GM23338 (cell line): ENCODE measurements around the gene ITGAV. TPM values are rescaled to one million over a fixed set of nuclear protein-coding genes. Genes with fewer than 3 reads are reported as not detected.
A peak's percentile ranks its signal among the peaks of the same experiment; 100 is the strongest.

Source experiments
- ATAC-seq: fragments of 200-7000 bp; cut with Tn5 transposase; 3 replicates; pipeline ENCODE4 v1.9.1; 2020
- DNase-seq: peaks from one replicate; pipeline ENCODE4 v3.0.0-alpha.2; 2015; ENCODE audit warnings: low spot score
- H2AFZ ChIP-seq: fragments of 200-600 bp; sonication (generic); 2 replicates; pipeline ENCODE4 v1.8.0; 2016; ENCODE audit warnings: antibody characterized with exemption, mild to moderate bottlenecking, moderate library complexity
- H3F3A ChIP-seq: fragments of 200-600 bp; sonication (generic); replicated peaks from 2 replicates; pipeline ENCODE4 v1.8.0; 2017; ENCODE audit warnings: antibody characterized with exemption, mixed run types, low read depth
- H3K27ac ChIP-seq: fragments of 200-600 bp; sonication (generic); 2 replicates; pipeline ENCODE4 v1.6.1; 2016; ENCODE audit warnings: low read depth
- H3K27me3 ChIP-seq: fragments of 200-600 bp; sonication (generic); 2 replicates; pipeline ENCODE4 v1.8.0; 2016; ENCODE audit warnings: mild to moderate bottlenecking, mixed run types, moderate library complexity; ENCODE audit not compliant: insufficient read depth
- H3K36me3 ChIP-seq: fragments of 200-600 bp; sonication (generic); 2 replicates; pipeline ENCODE4 v1.8.0; 2016; ENCODE audit warnings: mild to moderate bottlenecking; ENCODE audit not compliant: insufficient read depth
- H3K4me1 ChIP-seq: fragments of 200-600 bp; sonication (generic); 2 replicates; pipeline ENCODE4 v1.8.0; 2016; ENCODE audit warnings: mild to moderate bottlenecking, moderate library complexity; ENCODE audit not compliant: insufficient read depth
- H3K4me2 ChIP-seq: fragments of 200-600 bp; sonication (generic); 2 replicates; pipeline ENCODE4 v1.7.1; 2017; ENCODE audit warnings: mixed run types
- H3K4me3 ChIP-seq: fragments of 200-600 bp; sonication (generic); 2 replicates; pipeline ENCODE4 v1.6.1; 2016; ENCODE audit warnings: mixed run types
- H3K79me2 ChIP-seq: fragments of 200-600 bp; sonication (generic); replicated peaks from 2 replicates; pipeline ENCODE4 v1.8.0; 2017; ENCODE audit warnings: mild to moderate bottlenecking; ENCODE audit not compliant: insufficient read depth
- H3K9me2 ChIP-seq: fragments of 200-600 bp; sonication (generic); 2 replicates; pipeline ENCODE4 v1.8.0; 2017; ENCODE audit not compliant: insufficient read depth
- H4K20me1 ChIP-seq: fragments of 200-600 bp; sonication (generic); replicated peaks from 2 replicates; pipeline ENCODE4 v1.8.0; 2017; ENCODE audit warnings: mild to moderate bottlenecking; ENCODE audit not compliant: insufficient read depth
- H3K27ac Mint-ChIP-seq: 2 replicates; pipeline ENCODE4 v1.8.0; 2020; ENCODE audit warnings: inconsistent platforms, mild to moderate bottlenecking, moderate library complexity, mixed read lengths
- H3K27me3 Mint-ChIP-seq: 3 replicates; pipeline ENCODE4 v1.8.0; 2022; ENCODE audit warnings: low read depth, mild to moderate bottlenecking, moderate library complexity, mixed read lengths, inconsistent platforms; ENCODE audit not compliant: insufficient read depth, poor library complexity
- H3K36me3 Mint-ChIP-seq: 3 replicates; pipeline ENCODE4 v1.8.0; 2021; ENCODE audit warnings: low read depth, mild to moderate bottlenecking, inconsistent platforms, moderate library complexity, mixed read lengths
- H3K4me1 Mint-ChIP-seq: 3 replicates; pipeline ENCODE4 v1.8.0; 2020; ENCODE audit warnings: mild to moderate bottlenecking, inconsistent platforms, mixed read lengths
- H3K4me3 Mint-ChIP-seq: 3 replicates; pipeline ENCODE4 v1.8.0; 2021; ENCODE audit warnings: moderate library complexity, mild to moderate bottlenecking, inconsistent platforms, mixed read lengths
- H3K9me3 Mint-ChIP-seq: 3 replicates; pipeline ENCODE4 v1.8.0; 2020; ENCODE audit warnings: moderate library complexity, mild to moderate bottlenecking, inconsistent platforms, mixed read lengths
- EZH2 ChIP-seq: fragments of 200-600 bp; sonication (generic); IDR thresholded peaks from one replicate; pipeline ENCODE4 v1.8.0; 2017; ENCODE audit warnings: antibody characterized with exemption, mild to moderate bottlenecking, low read depth; ENCODE audit not compliant: unreplicated experiment
- EZH2phosphoT487 ChIP-seq: fragments of 200-600 bp; sonication (generic); IDR thresholded peaks from one replicate; pipeline ENCODE4 v1.8.1; 2018; ENCODE audit warnings: antibody characterized with exemption; ENCODE audit not compliant: unreplicated experiment
- NANOG ChIP-seq: IDR thresholded peaks from 2 replicates; pipeline ENCODE4 v1.6.1; 2016; ENCODE audit warnings: antibody characterized with exemption, borderline replicate concordance
- POLR2AphosphoS5 ChIP-seq: IDR thresholded peaks from 2 replicates; pipeline ENCODE4 v1.6.1; 2016; ENCODE audit warnings: antibody characterized with exemption, low read depth
- STAT1 ChIP-seq: IDR thresholded peaks from one replicate; pipeline ENCODE4 v1.6.1; 2016; ENCODE audit warnings: antibody characterized with exemption; ENCODE audit not compliant: unreplicated experiment
- ZNF114 ChIP-seq: fragments of 250-450 bp; sonication (Bioruptor Pico); IDR thresholded peaks from 2 replicates; pipeline ENCODE4 v1.5.0; 2020; ENCODE audit warnings: mild to moderate bottlenecking, moderate library complexity
- ZNF331 ChIP-seq: fragments of 250-450 bp; sonication (Bioruptor Pico); IDR thresholded peaks from 2 replicates; pipeline ENCODE4 v1.5.0; 2020; ENCODE audit warnings: low read depth, mild to moderate bottlenecking, moderate library complexity
- ZNF462 ChIP-seq: fragments of 250-450 bp; sonication (Bioruptor Pico); IDR thresholded peaks from 2 replicates; pipeline ENCODE4 v1.5.0; 2020; ENCODE audit warnings: mild to moderate bottlenecking, moderate library complexity
- polyA plus RNA-seq: library from polyadenylated mRNA; unstranded; fragments of >200 nt; fragmentation: Nextera tagmentation; extraction: Ambion mirVana; gene quantifications from 2 replicates; pipeline ENCODE4 v1.2.1, GENCODE V29; 2016
- total RNA-seq: library from RNA; depleted of rRNA; stranded (reverse); fragments of >200 nt; shearing (Covaris generic); gene quantifications from 2 replicates; pipeline ENCODE4 v1.2.3, GENCODE V29; 2014
- TF ChIP-seq, protein P1 (sequence below): IDR thresholded peaks from 2 replicates; pipeline ENCODE4 v1.6.1; 2016; ENCODE audit warnings: antibody characterized with exemption
- TF ChIP-seq, protein P2 (sequence below): IDR thresholded peaks from one replicate; pipeline ENCODE4 v1.6.1; 2018; ENCODE audit warnings: antibody characterized with exemption; ENCODE audit not compliant: unreplicated experiment

Gene ITGAV
- total and polyA plus RNA-seq, 2 experiments from 2014 or later = 9.1 to 56.5 TPM

GRCh38 chr2:186645999-186646398 is 56.1 kb downstream of the ITGAV start:
- Histone ChIP-seq H3K9me2 (no peaks in the 10 kb centered on the region), H3K27ac (no peak overlapping the region), H2AFZ (no peak overlapping the region), H3K27me3 (no peaks in the 10 kb centered on the region), H3K4me1 (no peaks in the 10 kb centered on the region), H3K36me3 (no peaks in the 10 kb centered on the region; the same call in 1 of the 2 replicates), H3K4me2 (no peak overlapping the region), H3K4me3 (no peak overlapping the region), H3F3A (no peaks in the 10 kb centered on the region), H4K20me1 (no peaks in the 10 kb centered on the region), H3K79me2 (no peaks in the 10 kb centered on the region)
- H3K9me3 Mint-ChIP-seq = no peaks in the 10 kb centered on the region
- peaks cover 9% of the 10 kb centered on the region; the same call in 2 of the 3 replicates for H3K4me1 Mint-ChIP-seq
- H3K27me3 Mint-ChIP-seq = no peaks in the 10 kb centered on the region
- DNase-seq = no peak
- no peak overlapping the region for H3K4me3 Mint-ChIP-seq
- peaks cover 12% of the 10 kb centered on the region for H3K36me3 Mint-ChIP-seq
- no peak for ATAC-seq
- peak overlapping the region; percentile 73; the same call in 1 of the 2 replicates for H3K27ac Mint-ChIP-seq
- TF ChIP-seq STAT1 = no peak
- no peak for TF ChIP-seq EZH2phosphoT487
- TF ChIP-seq, protein P1, sequence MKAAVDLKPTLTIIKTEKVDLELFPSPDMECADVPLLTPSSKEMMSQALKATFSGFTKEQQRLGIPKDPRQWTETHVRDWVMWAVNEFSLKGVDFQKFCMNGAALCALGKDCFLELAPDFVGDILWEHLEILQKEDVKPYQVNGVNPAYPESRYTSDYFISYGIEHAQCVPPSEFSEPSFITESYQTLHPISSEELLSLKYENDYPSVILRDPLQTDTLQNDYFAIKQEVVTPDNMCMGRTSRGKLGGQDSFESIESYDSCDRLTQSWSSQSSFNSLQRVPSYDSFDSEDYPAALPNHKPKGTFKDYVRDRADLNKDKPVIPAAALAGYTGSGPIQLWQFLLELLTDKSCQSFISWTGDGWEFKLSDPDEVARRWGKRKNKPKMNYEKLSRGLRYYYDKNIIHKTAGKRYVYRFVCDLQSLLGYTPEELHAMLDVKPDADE = no peak
- no peak for TF ChIP-seq NANOG
- TF ChIP-seq ZNF462 = no peak
- no peak for TF ChIP-seq ZNF114 (CRISPR knock-in tag)

DNA sequence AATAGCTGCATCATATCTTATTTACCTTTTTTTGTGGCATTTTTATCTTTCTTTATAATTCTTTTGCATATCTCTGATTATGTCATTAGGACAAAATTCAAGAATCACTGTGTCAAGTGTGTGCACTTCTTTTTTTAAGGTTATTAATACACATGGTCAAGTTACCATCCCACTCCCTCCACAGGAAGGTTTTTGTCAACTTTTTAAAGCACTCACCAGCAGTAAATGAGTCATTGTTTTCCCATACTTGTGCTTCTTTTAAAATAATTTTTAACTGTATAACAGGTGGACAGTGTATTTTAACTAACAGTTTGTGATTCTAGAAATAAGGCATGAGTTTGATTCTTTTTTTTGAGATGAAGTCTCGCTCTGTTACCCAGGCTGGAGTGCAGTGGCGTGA is 58.3 kb downstream of the ITGAV start:
- Mint-ChIP-seq H3K4me1 (peaks cover 9% of the 10 kb centered on the region; the same call in 2 of the 3 replicates), H3K27me3 (no peaks in the 10 kb centered on the region), H3K4me3 (no peak overlapping the region), H3K36me3 (peaks cover 9% of the 10 kb centered on the region), H3K9me3 (no peaks in the 10 kb centered on the region), H3K27ac (no peak overlapping the region)
- Histone ChIP-seq H2AFZ (no peak overlapping the region), H4K20me1 (no peaks in the 10 kb centered on the region), H3K27me3 (no peaks in the 10 kb centered on the region), H3K36me3 (no peaks in the 10 kb centered on the region), H3K79me2 (no peaks in the 10 kb centered on the region), H3F3A (no peaks in the 10 kb centered on the region), H3K4me2 (no peak overlapping the region), H3K4me3 (no peak overlapping the region), H3K9me2 (no peaks in the 10 kb centered on the region), H3K4me1 (no peaks in the 10 kb centered on the region), H3K27ac (no peak overlapping the region)
- DNase-seq (no peak), ATAC-seq (no peak)
- TF ChIP-seq NANOG = no peak
- no peak for TF ChIP-seq POLR2AphosphoS5
- TF ChIP-seq, protein P2, sequence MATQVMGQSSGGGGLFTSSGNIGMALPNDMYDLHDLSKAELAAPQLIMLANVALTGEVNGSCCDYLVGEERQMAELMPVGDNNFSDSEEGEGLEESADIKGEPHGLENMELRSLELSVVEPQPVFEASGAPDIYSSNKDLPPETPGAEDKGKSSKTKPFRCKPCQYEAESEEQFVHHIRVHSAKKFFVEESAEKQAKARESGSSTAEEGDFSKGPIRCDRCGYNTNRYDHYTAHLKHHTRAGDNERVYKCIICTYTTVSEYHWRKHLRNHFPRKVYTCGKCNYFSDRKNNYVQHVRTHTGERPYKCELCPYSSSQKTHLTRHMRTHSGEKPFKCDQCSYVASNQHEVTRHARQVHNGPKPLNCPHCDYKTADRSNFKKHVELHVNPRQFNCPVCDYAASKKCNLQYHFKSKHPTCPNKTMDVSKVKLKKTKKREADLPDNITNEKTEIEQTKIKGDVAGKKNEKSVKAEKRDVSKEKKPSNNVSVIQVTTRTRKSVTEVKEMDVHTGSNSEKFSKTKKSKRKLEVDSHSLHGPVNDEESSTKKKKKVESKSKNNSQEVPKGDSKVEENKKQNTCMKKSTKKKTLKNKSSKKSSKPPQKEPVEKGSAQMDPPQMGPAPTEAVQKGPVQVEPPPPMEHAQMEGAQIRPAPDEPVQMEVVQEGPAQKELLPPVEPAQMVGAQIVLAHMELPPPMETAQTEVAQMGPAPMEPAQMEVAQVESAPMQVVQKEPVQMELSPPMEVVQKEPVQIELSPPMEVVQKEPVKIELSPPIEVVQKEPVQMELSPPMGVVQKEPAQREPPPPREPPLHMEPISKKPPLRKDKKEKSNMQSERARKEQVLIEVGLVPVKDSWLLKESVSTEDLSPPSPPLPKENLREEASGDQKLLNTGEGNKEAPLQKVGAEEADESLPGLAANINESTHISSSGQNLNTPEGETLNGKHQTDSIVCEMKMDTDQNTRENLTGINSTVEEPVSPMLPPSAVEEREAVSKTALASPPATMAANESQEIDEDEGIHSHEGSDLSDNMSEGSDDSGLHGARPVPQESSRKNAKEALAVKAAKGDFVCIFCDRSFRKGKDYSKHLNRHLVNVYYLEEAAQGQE = no peak
- TF ChIP-seq EZH2phosphoT487 = no peak
- no peak for TF ChIP-seq ZNF331
- no peak for TF ChIP-seq ZNF114 (CRISPR knock-in tag)
- TF ChIP-seq EZH2 = no peak
- TF ChIP-seq, protein P1 = no peak
